Esophagus squamous epithelium (tissue), 4 donors: ENCODE measurements around the gene C1orf115.

Experiments used
- CTCF ChIP-seq, 6 experiments: fragments of 450-650 bp in 4 of 6; fragments of 200-600 bp in 2 of 6; sonication (generic) in 2 of 6; IDR thresholded peaks; one replicate each; pipeline ENCODE4 v1.5.1; 2016 to 2019; ENCODE audit warnings: antibody characterized with exemption in 6 of 6, mild to moderate bottlenecking in 4 of 6, moderate library complexity in 4 of 6
- POLR2A ChIP-seq, 4 donors: fragments of 450-650 bp; IDR thresholded peaks; one replicate each; pipeline ENCODE4 v1.6.1; 2017; ENCODE audit warnings: antibody characterized with exemption in 4 of 4, mild to moderate bottlenecking in 4 of 4, moderate library complexity in 3 of 4

GRCh38 chr1:220706480-220706879, 16.3 kb downstream of the C1orf115 start:
- TF ChIP-seq CTCF (IDR thresholded peaks at IDR 0.05) (no peak), POLR2A (IDR thresholded peaks at IDR 0.05) (no peak)
